VCaP (cell line): ENCODE measurements around the gene GRIN2D.
A peak's percentile ranks its signal among the peaks of the same experiment; 100 is the strongest.

Source experiments
- H3K27ac ChIP-seq: fragments of 450-650 bp; 2 replicates; pipeline ENCODE4 v1.5.1; 2017
- CTCF ChIP-seq: fragments of 450-650 bp; conservative IDR thresholded peaks from 2 replicates; pipeline ENCODE4 v1.5.1; 2017; ENCODE audit warnings: mild to moderate bottlenecking, moderate library complexity

The GRIN2D gene

GRCh38 chr19:48372904-48373303 lies 20.6 kb upstream of the GRIN2D start:
- no peak for TF ChIP-seq CTCF
- H3K27ac ChIP-seq = peak overlapping the region; percentile 62

- TF ChIP-seq CTCF = no peak
These were observed 19.9 kb upstream of the GRIN2D start for GRCh38 chr19:48373567-48373966.

GRCh38 chr19:48378194-48378570 lies 15.3 kb upstream of the GRIN2D start:
- TF ChIP-seq CTCF = no peak
- no peak overlapping the region for H3K27ac ChIP-seq

More at GRCh38 chr19:48373567-48373966, 19.9 kb upstream of the GRIN2D start:
- peak overlapping the region; percentile 62 for H3K27ac ChIP-seq

GRCh38 chr19:48379058-48379457 lies 14.4 kb upstream of the GRIN2D start:
- H3K27ac ChIP-seq = no peak overlapping the region; the same call in 1 of the 2 replicates
- TF ChIP-seq CTCF = no peak

- no peak overlapping the region for H3K27ac ChIP-seq
- TF ChIP-seq CTCF = no peak
These were observed 12.1 kb upstream of the GRIN2D start for GRCh38 chr19:48381178-48381950.

- TF ChIP-seq CTCF = no peak
- H3K27ac ChIP-seq = no peak overlapping the region
These were observed 11.2 kb upstream of the GRIN2D start for GRCh38 chr19:48382286-48382685.

GRCh38 chr19:48385461-48386087 lies 7.9 kb upstream of the GRIN2D start:
- no peak overlapping the region for H3K27ac ChIP-seq
- no peak for TF ChIP-seq CTCF
